GM12872 (cell line): ENCODE data around the gene FOXN4.

Experiments used
- TF ChIP-seq, protein P1 (sequence below): IDR thresholded peaks from 3 replicates; pipeline ENCODE4 v1.5.1; 2011; ENCODE audit warnings: low read depth, mild to moderate bottlenecking, low read length, moderate library complexity; ENCODE audit not compliant: insufficient read depth

The FOXN4 gene

DNA sequence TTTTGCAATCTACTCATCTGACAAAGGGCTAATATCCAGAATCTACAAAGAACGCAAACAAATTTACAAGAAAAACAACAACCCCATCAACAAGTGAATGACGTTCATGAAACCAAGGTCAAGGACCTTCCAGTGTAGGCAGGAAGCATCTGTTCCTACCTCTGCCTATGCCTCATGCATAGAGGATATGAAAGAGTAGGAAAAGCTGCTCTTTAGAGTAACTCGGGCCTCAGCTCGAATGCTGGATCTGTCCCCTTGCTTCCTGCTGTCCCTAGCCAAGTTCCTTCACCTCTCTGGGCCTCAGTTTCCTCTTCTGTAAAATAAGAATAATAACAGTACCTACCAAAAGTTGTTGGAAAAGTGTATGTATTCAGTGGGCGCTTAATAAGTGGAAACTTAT is 65.0 kb downstream of the FOXN4 start:
- TF ChIP-seq, protein P1, sequence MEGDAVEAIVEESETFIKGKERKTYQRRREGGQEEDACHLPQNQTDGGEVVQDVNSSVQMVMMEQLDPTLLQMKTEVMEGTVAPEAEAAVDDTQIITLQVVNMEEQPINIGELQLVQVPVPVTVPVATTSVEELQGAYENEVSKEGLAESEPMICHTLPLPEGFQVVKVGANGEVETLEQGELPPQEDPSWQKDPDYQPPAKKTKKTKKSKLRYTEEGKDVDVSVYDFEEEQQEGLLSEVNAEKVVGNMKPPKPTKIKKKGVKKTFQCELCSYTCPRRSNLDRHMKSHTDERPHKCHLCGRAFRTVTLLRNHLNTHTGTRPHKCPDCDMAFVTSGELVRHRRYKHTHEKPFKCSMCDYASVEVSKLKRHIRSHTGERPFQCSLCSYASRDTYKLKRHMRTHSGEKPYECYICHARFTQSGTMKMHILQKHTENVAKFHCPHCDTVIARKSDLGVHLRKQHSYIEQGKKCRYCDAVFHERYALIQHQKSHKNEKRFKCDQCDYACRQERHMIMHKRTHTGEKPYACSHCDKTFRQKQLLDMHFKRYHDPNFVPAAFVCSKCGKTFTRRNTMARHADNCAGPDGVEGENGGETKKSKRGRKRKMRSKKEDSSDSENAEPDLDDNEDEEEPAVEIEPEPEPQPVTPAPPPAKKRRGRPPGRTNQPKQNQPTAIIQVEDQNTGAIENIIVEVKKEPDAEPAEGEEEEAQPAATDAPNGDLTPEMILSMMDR, result no peak

DNA sequence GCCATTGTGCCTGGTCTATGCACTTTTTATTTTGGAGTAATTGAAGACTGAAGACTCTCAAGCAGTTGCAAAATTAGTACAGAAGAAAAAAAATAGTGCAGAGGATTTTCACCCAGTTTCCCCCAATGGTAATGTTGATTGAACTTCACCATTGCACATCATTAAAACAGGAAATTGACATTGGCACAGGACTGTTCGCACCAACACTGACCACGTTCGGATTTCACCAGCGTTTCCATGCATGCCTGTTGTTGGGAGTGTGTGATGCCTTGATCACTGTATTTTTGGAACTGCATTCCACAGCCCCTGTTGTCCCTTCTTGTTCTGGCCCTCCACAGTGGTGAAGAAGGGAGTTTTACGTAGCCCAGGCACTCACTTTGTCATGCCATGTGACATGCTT is 67.1 kb downstream of the FOXN4 start:
- TF ChIP-seq, protein P1, result no peak

DNA sequence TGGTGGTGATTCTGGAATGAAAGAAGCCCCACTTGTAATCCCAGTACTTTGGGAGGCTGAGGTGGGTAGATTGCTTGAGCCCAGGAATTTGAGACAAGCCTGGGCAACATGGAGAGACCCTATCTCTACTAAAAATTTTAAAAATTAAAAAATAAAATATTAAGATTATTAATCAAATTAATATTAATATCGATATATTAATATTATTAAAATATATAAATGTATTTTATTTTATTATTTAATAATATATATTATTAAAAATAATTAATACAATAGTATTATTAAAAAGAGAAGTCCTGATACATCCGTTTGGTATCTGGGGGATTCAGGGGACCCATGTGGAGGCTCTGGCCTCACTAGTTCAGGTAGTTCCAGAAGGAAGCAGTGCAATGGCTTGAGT is 68.7 kb downstream of the FOXN4 start:
- TF ChIP-seq, protein P1, result no peak

DNA sequence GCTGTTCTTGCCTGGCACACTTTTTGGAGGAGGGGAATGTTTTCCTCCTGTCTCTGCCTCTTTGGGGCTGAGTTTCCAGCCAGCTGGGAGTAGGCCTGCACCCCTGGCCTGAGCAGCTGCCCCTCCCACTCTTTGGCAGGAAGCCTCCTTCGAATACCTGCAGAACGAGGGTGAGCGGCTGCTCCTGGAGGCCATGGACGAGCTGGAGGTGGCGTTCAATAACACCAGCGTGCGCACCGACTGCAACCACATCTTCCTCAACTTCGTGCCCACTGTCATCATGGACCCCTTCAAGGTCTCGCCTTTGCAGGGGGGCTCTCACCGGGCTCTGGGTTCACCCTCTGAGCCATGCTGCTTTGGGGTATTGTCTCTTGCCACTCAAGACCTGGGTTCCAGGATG is 69.4 kb downstream of the FOXN4 start:
- TF ChIP-seq, protein P1, result no peak

DNA sequence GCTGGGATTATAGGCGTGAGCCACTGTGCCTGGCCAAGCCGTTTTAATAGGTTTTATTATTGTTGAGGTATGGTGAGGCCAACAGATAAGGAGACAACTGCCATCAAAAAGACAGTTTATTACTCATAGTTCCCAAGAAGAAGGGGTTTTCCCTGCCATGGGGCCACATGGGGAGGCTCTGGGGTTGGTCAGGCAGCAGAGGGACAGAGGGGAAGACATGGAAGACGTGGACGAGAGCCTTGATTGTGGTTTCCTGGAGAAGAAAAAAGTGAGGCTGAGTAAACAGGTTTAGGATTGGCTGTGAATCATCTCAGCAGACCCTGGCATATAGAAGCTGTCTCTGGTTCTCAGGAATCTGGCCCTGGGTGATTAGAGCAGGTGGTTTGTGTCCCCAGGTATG is 69.9 kb downstream of the FOXN4 start:
- TF ChIP-seq, protein P1, result no peak

- TF ChIP-seq, protein P1, result no peak
These were observed 72.8 kb downstream of the FOXN4 start for GRCh38 chr12:109236257-109236656.

DNA sequence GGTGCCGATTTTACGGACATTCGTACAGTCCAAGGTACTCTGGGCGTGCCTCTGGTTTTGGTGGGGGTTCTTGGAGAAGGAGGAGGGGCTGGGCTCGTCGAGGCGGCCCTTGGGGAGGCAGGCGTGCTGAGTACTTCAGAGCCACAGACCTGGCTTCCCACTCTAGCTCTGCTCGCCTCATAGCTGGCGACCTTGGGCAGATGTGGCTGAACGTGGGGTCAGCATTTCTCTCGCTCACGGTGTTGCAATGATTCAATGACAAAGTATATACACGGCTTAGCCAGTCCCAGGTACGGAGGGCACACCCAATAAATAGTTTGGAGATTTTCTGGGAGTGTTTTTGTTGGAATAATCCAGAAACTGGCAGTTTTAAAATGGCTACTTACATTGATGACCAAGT is 75.1 kb downstream of the FOXN4 start:
- TF ChIP-seq, protein P1, result no peak

GRCh38 chr12:109232731-109233130 is 76.4 kb downstream of the FOXN4 start:
- TF ChIP-seq, protein P1, result no peak
